GM23248 (cell line): Measurements from ENCODE around the gene ZNF575.

Source experiments
- EZH2 ChIP-seq: fragments of 200-600 bp; sonication (generic); IDR thresholded peaks from 2 replicates; pipeline ENCODE4 v1.6.1; 2018; ENCODE audit warnings: antibody characterized with exemption, mild to moderate bottlenecking; ENCODE audit not compliant: insufficient read depth, poor library complexity, severe bottlenecking
- EZH2phosphoT487 ChIP-seq: fragments of 200-600 bp; sonication (generic); IDR thresholded peaks from 2 replicates; pipeline ENCODE4 v1.6.1; 2018; ENCODE audit warnings: antibody characterized with exemption, moderate library complexity, mild to moderate bottlenecking, low read depth; ENCODE audit not compliant: insufficient read depth

DNA sequence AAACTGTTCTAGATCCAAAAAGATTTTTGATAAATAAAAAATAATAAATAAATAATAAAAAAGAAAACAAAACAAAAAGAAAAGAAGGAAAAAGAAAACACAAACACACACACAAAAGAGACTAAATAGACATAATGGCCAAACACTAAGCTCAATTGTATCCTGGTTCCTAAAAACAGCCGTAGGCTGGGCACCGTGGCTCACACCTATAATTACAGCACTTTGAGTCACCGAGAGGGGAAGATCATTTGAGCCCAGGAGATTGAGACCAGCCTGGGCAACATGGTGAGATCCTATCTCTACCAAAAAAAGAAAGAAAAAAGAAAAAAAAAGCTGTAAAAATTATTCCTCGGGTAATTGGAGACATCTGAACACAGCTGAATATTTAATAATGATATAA is 14.9 kb upstream of the ZNF575 start:
- TF ChIP-seq EZH2 (no peak), EZH2phosphoT487 (no peak)
